ENCODE data around the gene RMI2.

GRCh38 chr16:11299865-11300559 lies 45.2 kb upstream of the RMI2 start:
- TF ChIP-seq TOX (CRISPR knock-in tag; IDR thresholded peaks at IDR 0.05; ENCODE audit: borderline replicate concordance) (no peak), TCF4 (CRISPR knock-in tag; IDR thresholded peaks at IDR 0.05; ENCODE audit: borderline replicate concordance) (no peak), PATZ1 (CRISPR knock-in tag; IDR thresholded peaks at IDR 0.05; ENCODE audit: borderline replicate concordance) (no peak), ZNF8 (CRISPR knock-in tag; IDR thresholded peaks at IDR 0.05) (no peak), ZC3H10 (CRISPR knock-in tag; IDR thresholded peaks at IDR 0.05) (no peak), TSHZ2 (CRISPR knock-in tag; IDR thresholded peaks at IDR 0.05) (no peak), GLIS3 (CRISPR knock-in tag; IDR thresholded peaks at IDR 0.05) (no peak), ARNTL (CRISPR knock-in tag; IDR thresholded peaks at IDR 0.05; ENCODE audit: borderline replicate concordance, low read depth) (no peak), RARB (CRISPR knock-in tag; IDR thresholded peaks at IDR 0.05) (no peak), ESRRG (CRISPR knock-in tag; IDR thresholded peaks at IDR 0.05) (no peak), OSR1 (CRISPR knock-in tag; IDR thresholded peaks at IDR 0.05) (no peak), CSDC2 (CRISPR knock-in tag; IDR thresholded peaks at IDR 0.05) (no peak), ZNF70 (CRISPR knock-in tag; IDR thresholded peaks at IDR 0.05) (no peak)
- TF ChIP-seq, protein P1, sequence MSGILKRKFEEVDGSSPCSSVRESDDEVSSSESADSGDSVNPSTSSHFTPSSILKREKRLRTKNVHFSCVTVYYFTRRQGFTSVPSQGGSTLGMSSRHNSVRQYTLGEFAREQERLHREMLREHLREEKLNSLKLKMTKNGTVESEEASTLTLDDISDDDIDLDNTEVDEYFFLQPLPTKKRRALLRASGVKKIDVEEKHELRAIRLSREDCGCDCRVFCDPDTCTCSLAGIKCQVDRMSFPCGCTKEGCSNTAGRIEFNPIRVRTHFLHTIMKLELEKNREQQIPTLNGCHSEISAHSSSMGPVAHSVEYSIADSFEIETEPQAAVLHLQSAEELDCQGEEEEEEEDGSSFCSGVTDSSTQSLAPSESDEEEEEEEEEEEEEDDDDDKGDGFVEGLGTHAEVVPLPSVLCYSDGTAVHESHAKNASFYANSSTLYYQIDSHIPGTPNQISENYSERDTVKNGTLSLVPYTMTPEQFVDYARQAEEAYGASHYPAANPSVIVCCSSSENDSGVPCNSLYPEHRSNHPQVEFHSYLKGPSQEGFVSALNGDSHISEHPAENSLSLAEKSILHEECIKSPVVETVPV (CRISPR knock-in tag; IDR thresholded peaks at IDR 0.05): no peak

All from SK-N-SH treated with all-trans-retinoic acid at 6 μM for 48 hours (cell line).